NCI-H510A (cell line): ENCODE results near the gene LCMT2.
"Not testable (repeated sequence)": the region's sequence is repeated elsewhere in the genome, so short reads cannot be mapped to it uniquely, and the experiment has no call there.

Experiments used
- DNase-seq: peaks from one replicate; lab custom pipeline; 2025; lab: John Stamatoyannopoulos, UW

Gene LCMT2

GRCh38 chr15:43316016-43316970 lies 14.1 kb downstream of the LCMT2 start:
- DNase-seq, result no peak

GRCh38 chr15:43314171-43314570 lies 16.2 kb downstream of the LCMT2 start:
- no peak for DNase-seq

DNA sequence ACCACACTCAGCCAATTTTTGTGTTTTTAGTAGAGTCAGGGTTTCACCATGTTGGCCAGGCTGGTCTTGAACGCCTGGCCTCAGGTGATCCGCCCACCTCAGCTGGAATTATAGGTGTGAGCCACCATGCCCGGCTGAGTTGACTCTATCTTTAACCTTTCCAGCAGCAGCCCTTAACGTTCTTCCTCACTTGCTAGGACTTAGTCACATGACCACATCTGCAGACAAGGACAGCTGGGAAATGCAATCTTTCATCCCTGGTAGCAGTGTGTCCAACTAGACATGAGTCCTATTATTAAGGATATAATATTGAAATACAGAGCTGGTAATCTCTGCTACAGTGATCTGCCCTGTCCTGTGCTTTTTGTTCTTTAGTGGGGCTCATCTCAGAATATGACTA lies 18.0 kb downstream of the LCMT2 start:
- DNase-seq, result no peak

DNA sequence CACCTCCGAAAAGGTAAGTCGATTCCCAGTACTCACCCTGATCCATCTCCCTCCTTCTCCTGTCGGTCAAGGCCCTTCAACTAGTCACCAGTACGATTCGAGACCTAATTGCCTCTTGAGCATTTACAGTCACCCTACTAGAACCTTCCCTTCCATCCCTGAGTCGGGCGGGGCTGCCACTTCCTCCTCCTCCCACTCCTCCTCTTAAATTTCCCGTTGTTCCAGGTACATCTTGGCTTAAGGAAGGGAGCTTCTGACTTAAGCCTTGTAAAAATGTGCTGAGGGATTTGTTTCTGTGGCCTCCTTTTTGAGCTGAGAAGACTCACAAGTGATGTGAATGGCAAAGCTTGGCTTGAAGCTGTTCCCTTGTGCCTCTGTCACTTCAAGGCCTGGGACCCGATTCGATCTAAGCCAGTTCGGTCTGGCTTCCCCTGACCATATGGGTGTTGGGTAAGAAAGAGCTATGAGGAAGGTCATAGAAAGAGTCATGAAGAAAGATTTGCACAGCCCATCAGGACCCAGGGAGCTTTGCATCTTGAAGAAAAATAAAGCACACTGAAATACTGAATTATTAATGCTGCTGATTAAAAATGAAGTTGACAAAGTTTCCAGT lies 28.1 kb downstream of the LCMT2 start, which contains the start of gene TGM7:
TSS of gene TGM7 (minus strand) at position 51 of the 613 bp plus-strand sequence.
- DNase-seq, result no peak

GRCh38 chr15:43299884-43300283 lies 30.5 kb downstream of the LCMT2 start:
- no peak for DNase-seq

- no peak for DNase-seq
These were observed 31.0 kb downstream of the LCMT2 start for GRCh38 chr15:43299411-43299810.

GRCh38 chr15:43294091-43294706 lies 36.2 kb downstream of the LCMT2 start:
- DNase-seq, result no peak

- DNase-seq, result no peak
These were observed 36.9 kb downstream of the LCMT2 start for GRCh38 chr15:43293432-43293831.

- DNase-seq, result no peak
These were observed 37.8 kb downstream of the LCMT2 start for GRCh38 chr15:43292375-43293078.

GRCh38 chr15:43289656-43290055 lies 40.7 kb downstream of the LCMT2 start:
- DNase-seq, result not testable (repeated sequence)

GRCh38 chr15:43287254-43287653 lies 43.1 kb downstream of the LCMT2 start:
- no peak for DNase-seq

DNA sequence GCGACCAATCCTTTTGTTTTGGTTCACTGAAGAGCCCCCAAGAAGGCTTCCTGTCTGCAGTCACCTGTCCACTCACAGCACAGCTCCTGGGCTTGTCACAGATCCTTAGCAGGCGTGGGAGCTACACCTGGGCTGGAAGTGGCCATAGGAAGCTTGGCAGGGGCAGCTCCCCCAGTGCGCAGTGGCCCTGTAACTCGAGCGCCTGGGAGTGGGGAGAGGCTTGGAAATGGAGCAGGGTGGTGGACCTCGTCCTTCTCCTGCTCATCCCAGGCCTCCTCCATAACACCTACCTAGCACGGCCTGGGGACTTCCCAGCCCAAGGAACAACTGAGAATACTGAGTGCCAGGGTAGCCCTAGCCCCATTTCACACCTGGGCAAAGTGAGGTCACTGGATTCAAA lies 44.3 kb downstream of the LCMT2 start:
- no peak for DNase-seq

- no peak for DNase-seq
These were observed 44.8 kb downstream of the LCMT2 start for GRCh38 chr15:43285609-43286037.

DNA sequence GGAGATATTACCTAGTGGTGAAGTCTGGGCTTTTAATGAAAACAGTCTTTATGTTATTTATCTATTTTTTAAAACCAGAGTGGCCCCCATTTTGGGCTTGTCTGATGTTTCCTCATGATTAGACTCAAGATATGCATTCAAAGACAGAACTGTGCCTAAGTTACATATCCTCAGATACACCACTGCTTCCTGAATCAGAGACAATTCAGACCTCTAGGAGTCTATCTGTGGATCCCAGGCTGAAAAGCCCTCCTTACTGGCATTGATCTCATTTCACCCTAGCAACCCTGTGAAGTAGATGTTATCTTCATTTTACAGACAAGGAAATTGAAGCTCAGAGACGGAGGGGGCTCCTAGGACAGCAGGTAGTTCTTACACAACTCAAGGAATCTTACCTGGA lies 46.8 kb downstream of the LCMT2 start:
- DNase-seq, result no peak

- no peak for DNase-seq
These were observed 48.3 kb downstream of the LCMT2 start for GRCh38 chr15:43281926-43282602.

- DNase-seq, result no peak
These were observed 49.4 kb downstream of the LCMT2 start for GRCh38 chr15:43280996-43281395.

GRCh38 chr15:43279496-43279895 lies 50.9 kb downstream of the LCMT2 start:
- no peak for DNase-seq

- no peak for DNase-seq
These were observed 51.5 kb downstream of the LCMT2 start for GRCh38 chr15:43278869-43279268.

DNA sequence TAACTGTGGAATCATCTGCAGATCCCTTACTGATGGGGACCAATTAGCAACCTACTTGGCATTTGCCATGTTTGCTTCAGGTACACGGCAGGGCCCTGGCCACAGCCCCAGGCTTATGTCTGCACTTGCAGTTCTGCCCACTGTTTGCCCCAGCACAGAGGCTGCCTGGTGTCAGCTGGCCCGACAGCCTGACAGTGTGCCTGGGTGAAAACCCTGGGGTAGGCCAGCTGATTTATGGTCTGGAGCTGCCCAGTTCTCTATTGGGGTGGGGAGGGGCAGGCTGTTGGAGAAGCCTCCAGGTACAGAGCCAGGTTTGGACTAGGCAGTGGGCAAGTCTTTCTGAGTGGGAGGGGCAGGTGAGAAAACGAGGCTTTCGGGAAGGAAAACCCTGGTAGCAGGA lies 52.5 kb downstream of the LCMT2 start:
- no peak for DNase-seq

DNA sequence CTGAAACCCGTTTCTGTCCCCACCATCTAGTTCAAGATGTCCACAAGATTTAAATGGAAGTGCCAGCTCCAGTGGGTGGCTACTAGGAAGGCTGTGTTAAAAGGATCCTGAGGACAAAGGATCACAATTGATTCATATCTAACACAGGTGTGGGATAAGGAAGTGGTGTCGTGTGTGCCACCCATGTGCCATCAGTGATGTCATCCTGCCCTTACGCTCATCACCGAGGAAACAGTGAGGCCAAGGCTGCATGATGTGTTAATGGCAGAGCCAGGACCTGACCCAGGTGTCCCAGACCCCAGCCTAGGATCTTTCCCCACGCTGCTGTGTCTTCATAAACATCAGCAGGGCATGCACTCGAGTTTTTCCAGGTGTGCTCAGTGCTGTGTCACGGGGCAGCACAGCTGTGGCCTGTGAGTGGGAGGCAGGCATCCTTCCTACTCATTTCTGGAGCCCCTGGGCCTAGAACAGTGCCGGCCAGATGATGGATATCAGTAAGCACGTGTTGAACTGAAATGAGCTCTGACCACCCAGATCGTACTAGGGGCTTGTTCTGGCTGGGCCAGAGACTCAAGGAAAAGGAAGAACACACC lies 53.0 kb downstream of the LCMT2 start:
- DNase-seq, result no peak

- DNase-seq, result no peak
These were observed 53.7 kb downstream of the LCMT2 start for GRCh38 chr15:43276563-43277200.
